B cell (primary cell): ENCODE data around the gene CIITA. TPM values are rescaled to one million over a fixed set of nuclear protein-coding genes. Genes with fewer than 3 reads are reported as not detected.

Source experiments
- ATAC-seq: fragments of 200-7000 bp; cut with Tn5 transposase; one replicate; pipeline ENCODE4 v1.10.0; 2021; ENCODE audit warnings: low read depth, mild to moderate bottlenecking, moderate number of reproducible peaks, moderate library complexity
- CTCF ChIA-PET: fragments of 350-600 bp; sonication (Branson Sonifier 250); formaldehyde crosslinking; loops from one replicate; lab custom pipeline; 2021; ENCODE audit warnings: antibody characterized with exemption, inconsistent platforms; lab: Charles Lee
- POLR2A ChIA-PET: fragments of 350-600 bp; sonication (Branson Sonifier 250); formaldehyde crosslinking; loops from one replicate; lab custom pipeline; 2021; ENCODE audit warnings: antibody characterized with exemption; lab: Charles Lee
- DNase-seq: peaks from one replicate; pipeline ENCODE4 v3.0.0; 2013
- H2AFZ ChIP-seq: 2 replicates; pipeline ENCODE4 v1.6.1; 2012; ENCODE audit warnings: mild to moderate bottlenecking, low read depth, low read length; ENCODE audit not compliant: insufficient read depth, poor library complexity, severe bottlenecking
- H3K27ac ChIP-seq, 2 donors: 1 replicate in 1 of 2; 2 replicates in 1 of 2; pipeline ENCODE4 v1.5.1; 2012 to 2013; ENCODE audit warnings: low read length in 2 of 2, mild to moderate bottlenecking in 2 of 2, moderate library complexity in 1 of 2
- H3K27me3 ChIP-seq, 4 experiments: fragments of 200-600 bp in 1 of 4; sonication (generic) in 1 of 4; replicated peaks in 1 of 4; 1 replicate in 2 of 4; 2 replicates in 2 of 4; pipeline versions ENCODE4 v1.6.1 to v1.7.0; 2013 to 2016; ENCODE audit warnings: low read length in 3 of 4, mild to moderate bottlenecking in 2 of 4, mixed read lengths in 1 of 4, moderate library complexity in 1 of 4; ENCODE audit not compliant: insufficient read depth in 4 of 4, control insufficient read depth in 3 of 4; ENCODE audit errors: control extremely low read depth in 1 of 4
- H3K36me3 ChIP-seq, 2 experiments: replicated peaks in 1 of 2; 1 replicate in 1 of 2; 2 replicates in 1 of 2; pipeline versions ENCODE4 v1.6.1 to v1.7.1; 2013; ENCODE audit warnings: low read length in 1 of 2; ENCODE audit not compliant: insufficient read depth in 2 of 2, control insufficient read depth in 1 of 2; ENCODE audit errors: control extremely low read depth in 1 of 2, extremely low read depth in 1 of 2
- H3K4me1 ChIP-seq, 2 donors: fragments of 200-600 bp in 1 of 2; sonication (generic) in 1 of 2; 1 replicate in 1 of 2; 2 replicates in 1 of 2; pipeline versions ENCODE4 v1.5.1 to v1.6.1; 2013 to 2017; ENCODE audit warnings: low read length in 2 of 2; ENCODE audit not compliant: control insufficient read depth in 2 of 2, insufficient read depth in 2 of 2
- H3K4me2 ChIP-seq: replicated peaks from 2 replicates; pipeline ENCODE3; 2012; ENCODE audit warnings: mild to moderate bottlenecking, low read depth, low read length; ENCODE audit not compliant: poor library complexity, severe bottlenecking
- H3K4me3 ChIP-seq, 5 experiments: fragments of 200-600 bp in 1 of 5; sonication (generic) in 1 of 5; 1 replicate in 3 of 5; 2 replicates in 2 of 5; pipeline versions ENCODE4 v1.5.1 to v1.7.0; 2011 to 2016; ENCODE audit warnings: low read length in 4 of 5, mild to moderate bottlenecking in 4 of 5, low read depth in 2 of 5, control low read depth in 1 of 5, moderate library complexity in 1 of 5; ENCODE audit not compliant: insufficient read depth in 1 of 5; ENCODE audit errors: control extremely low read depth in 1 of 5, extremely low read depth in 1 of 5
- H3K79me2 ChIP-seq: fragments of 200-600 bp; sonication (generic); one replicate; pipeline ENCODE4 v1.6.0; 2016; ENCODE audit warnings: low read length; ENCODE audit not compliant: control insufficient read depth, insufficient read depth
- H3K9ac ChIP-seq: fragments of 200-600 bp; sonication (generic); 2 replicates; pipeline ENCODE4 v1.6.1; 2017; ENCODE audit warnings: mild to moderate bottlenecking, low read length, moderate library complexity
- H3K9me3 ChIP-seq, 3 donors: one replicate each; pipeline versions ENCODE4 v1.6.1 to v1.7.1; 2013; ENCODE audit warnings: low read length in 2 of 3; ENCODE audit not compliant: control insufficient read depth in 2 of 3, insufficient read depth in 1 of 3; ENCODE audit errors: control extremely low read depth in 1 of 3
- H4K20me1 ChIP-seq: 2 replicates; pipeline ENCODE4 v1.6.0; 2012; ENCODE audit warnings: mild to moderate bottlenecking, low read length; ENCODE audit not compliant: insufficient read depth, control insufficient read depth, poor library complexity, severe bottlenecking
- H3K27ac Mint-ChIP-seq: one replicate; pipeline ENCODE4 v1.8.0; 2021; ENCODE audit warnings: mixed read lengths
- H3K27me3 Mint-ChIP-seq: one replicate; pipeline ENCODE4 v1.8.0; 2021; ENCODE audit warnings: mixed read lengths
- H3K4me1 Mint-ChIP-seq: one replicate; pipeline ENCODE4 v1.8.0; 2021; ENCODE audit warnings: mixed read lengths
- H3K4me3 Mint-ChIP-seq: one replicate; pipeline ENCODE4 v1.8.0; 2021; ENCODE audit warnings: mixed read lengths
- H3K9me3 Mint-ChIP-seq: one replicate; pipeline ENCODE4 v1.8.0; 2022; ENCODE audit warnings: mixed read lengths; ENCODE audit not compliant: insufficient read depth
- EZH2 ChIP-seq: IDR thresholded peaks from 2 replicates; pipeline ENCODE4 v1.6.1; 2012; ENCODE audit warnings: borderline replicate concordance, low read depth, mild to moderate bottlenecking, moderate library complexity, low read length; ENCODE audit not compliant: insufficient read depth, poor library complexity, severe bottlenecking
- WGBS: methylation state at CpG from one replicate; pipeline ENCODE4 v1.1.5; 2013; ENCODE audit warnings: missing lambda C conversion rate; ENCODE audit not compliant: insufficient coverage; 5-methylcytosine and 5-hydroxymethylcytosine counted together
- intact Hi-C: fragments of 100-400 bp; cut with micrococcal nuclease; formaldehyde crosslinking; loops from one replicate; pipeline ENCODE4 v1.10.0; 2022
- polyA plus RNA-seq: library from polyadenylated mRNA; depleted of rRNA; stranded (reverse); fragments of >200 nt; gene quantifications from 2 replicates; pipeline ENCODE4 v1.2.3, GENCODE V29; 2012
- total RNA-seq, 2 donors: library from RNA; stranded (reverse); fragments of 120-200 nt in 1 of 2; gene quantifications; 1 replicate in 1 of 2; 2 replicates in 1 of 2; pipeline versions ENCODE4 v1.2.3 to v1.2.4, GENCODE V29; 2013 to 2022
- TF ChIP-seq, protein P1 (sequence below): fragments of 200-600 bp; IDR thresholded peaks from one replicate; pipeline ENCODE4 v1.8.0; 2022; ENCODE audit warnings: antibody characterized with exemption, mild to moderate bottlenecking

Gene CIITA
- total and polyA plus RNA-seq, 2 donors (not counting 1 experiment from before 2014, with no cell fraction given) = 632 to 719 TPM

DNA sequence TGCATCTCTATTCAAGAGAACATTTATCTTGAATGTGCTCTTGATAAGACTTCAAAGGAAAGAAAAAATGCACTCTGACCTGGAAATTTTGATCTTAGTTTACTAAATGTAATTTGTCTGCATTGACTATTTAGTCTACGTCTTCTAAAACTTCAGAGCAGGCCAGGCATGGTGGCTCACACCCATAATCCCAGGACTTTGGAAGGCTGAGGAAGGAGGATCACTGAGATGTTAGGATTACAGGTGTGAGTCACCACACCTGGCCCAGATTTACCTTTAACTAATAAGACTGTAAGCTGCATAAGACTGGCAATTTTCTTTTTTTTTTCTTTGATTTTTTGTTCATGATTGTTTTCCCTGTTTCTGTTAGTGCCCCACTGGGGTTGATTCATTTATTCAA lies 18.8 kb upstream of the CIITA start:
- Histone ChIP-seq H3K4me1 (peaks cover 13 to 14% of the 10 kb centered on the region in 2 donors), H3K4me2 (no peak overlapping the region), H3K9me3 (peaks cover 1 to 12% (median 3%) of the 10 kb centered on the region in 3 donors), H3K27me3 (no peaks in the 10 kb centered on the region), H3K27ac (no peak overlapping the region), H4K20me1 (no peaks in the 10 kb centered on the region), H3K4me3 (no peak overlapping the region), H3K79me2 (no peaks in the 10 kb centered on the region), H3K36me3 (peaks cover 0 to 4% of the 10 kb centered on the region in 2 experiments), H2AFZ (no peak overlapping the region), H3K9ac (no peak overlapping the region)
- POLR2A ChIA-PET = interaction anchor here (0.5 kb wide), 1 partner anchor 12 kb away, joined by 3 read pairs; no protein-coding TSS in a partner anchor
- intact Hi-C loops = no loop called here
- CTCF ChIA-PET = interaction anchor here (0.7 kb wide), 1 partner anchor 108 kb away, joined by 3 read pairs; no protein-coding TSS in a partner anchor
- DNase-seq = no peak
- Mint-ChIP-seq H3K4me1 (peaks cover 29% of the 10 kb centered on the region), H3K9me3 (no peaks in the 10 kb centered on the region), H3K27me3 (no peaks in the 10 kb centered on the region), H3K27ac (peak overlapping the region; percentile 72), H3K4me3 (no peak overlapping the region)
- TF ChIP-seq, protein P1, sequence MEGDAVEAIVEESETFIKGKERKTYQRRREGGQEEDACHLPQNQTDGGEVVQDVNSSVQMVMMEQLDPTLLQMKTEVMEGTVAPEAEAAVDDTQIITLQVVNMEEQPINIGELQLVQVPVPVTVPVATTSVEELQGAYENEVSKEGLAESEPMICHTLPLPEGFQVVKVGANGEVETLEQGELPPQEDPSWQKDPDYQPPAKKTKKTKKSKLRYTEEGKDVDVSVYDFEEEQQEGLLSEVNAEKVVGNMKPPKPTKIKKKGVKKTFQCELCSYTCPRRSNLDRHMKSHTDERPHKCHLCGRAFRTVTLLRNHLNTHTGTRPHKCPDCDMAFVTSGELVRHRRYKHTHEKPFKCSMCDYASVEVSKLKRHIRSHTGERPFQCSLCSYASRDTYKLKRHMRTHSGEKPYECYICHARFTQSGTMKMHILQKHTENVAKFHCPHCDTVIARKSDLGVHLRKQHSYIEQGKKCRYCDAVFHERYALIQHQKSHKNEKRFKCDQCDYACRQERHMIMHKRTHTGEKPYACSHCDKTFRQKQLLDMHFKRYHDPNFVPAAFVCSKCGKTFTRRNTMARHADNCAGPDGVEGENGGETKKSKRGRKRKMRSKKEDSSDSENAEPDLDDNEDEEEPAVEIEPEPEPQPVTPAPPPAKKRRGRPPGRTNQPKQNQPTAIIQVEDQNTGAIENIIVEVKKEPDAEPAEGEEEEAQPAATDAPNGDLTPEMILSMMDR = no peak
- no peak for TF ChIP-seq EZH2
- no CpG with 5 or more reads among the region's 1 CpG for WGBS
- ATAC-seq = no peak

DNA sequence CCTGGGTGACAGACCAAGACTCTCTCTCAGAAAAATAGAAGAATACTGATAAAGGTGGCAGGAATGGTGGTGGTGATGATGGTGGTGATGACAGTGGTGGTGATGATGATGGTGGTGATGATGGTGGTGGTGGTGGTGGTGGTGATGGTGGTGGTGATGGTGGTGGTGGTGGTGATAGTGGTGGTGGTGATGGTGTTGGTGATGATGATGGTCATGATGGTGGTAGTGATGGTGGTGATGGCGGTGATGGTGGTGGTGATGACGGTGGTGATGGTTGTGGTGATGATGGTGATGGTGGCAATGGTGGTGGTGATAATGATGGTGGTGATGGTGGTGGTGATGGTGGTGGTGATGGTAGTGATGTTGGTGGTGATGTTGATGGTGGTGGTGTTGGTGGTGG lies 18.0 kb upstream of the CIITA start:
- H3K27me3 ChIP-seq = no peaks in the 10 kb centered on the region
- Mint-ChIP-seq H3K27ac (no peak overlapping the region), H3K4me3 (no peak overlapping the region), H3K9me3 (no peaks in the 10 kb centered on the region), H3K4me1 (peaks cover 34% of the 10 kb centered on the region), H3K27me3 (no peaks in the 10 kb centered on the region)
- WGBS = 100% methylated on average over 2 of the region's 2 CpGs
- TF ChIP-seq, protein P1 = no peak
- DNase-seq = no peak
- no peak overlapping the region for H3K4me2 ChIP-seq
- H3K4me3 ChIP-seq = no peak overlapping the region
- H3K27ac ChIP-seq = no peak overlapping the region
- no peaks in the 10 kb centered on the region for H4K20me1 ChIP-seq
- ChIA-PET CTCF (interaction anchor here (0.7 kb wide), 1 partner anchor 109 kb away, joined by 3 read pairs; no protein-coding TSS in a partner anchor), POLR2A (no interaction called here)
- H3K79me2 ChIP-seq = no peaks in the 10 kb centered on the region
- H3K4me1 ChIP-seq = peaks cover 13 to 14% of the 10 kb centered on the region in 2 donors
- H2AFZ ChIP-seq = no peak overlapping the region
- no peak overlapping the region for H3K9ac ChIP-seq
- ATAC-seq = no peak
- peaks cover 2 to 12% (median 3%) of the 10 kb centered on the region in 3 donors for H3K9me3 ChIP-seq
- peaks cover 0 to 4% of the 10 kb centered on the region in 2 experiments for H3K36me3 ChIP-seq
- intact Hi-C loops = no loop called here
